H1 (cell line): Measurements from ENCODE around the gene GPR68. TPM values are rescaled to one million over a fixed set of nuclear protein-coding genes. Genes with fewer than 3 reads are reported as not detected.

ENCODE experiments used
- CTCF ChIA-PET: fragments of 300-600 bp; sonication (Branson Sonifier 250); formaldehyde crosslinking; loops from one replicate; lab custom pipeline; 2021; ENCODE audit not compliant: partially characterized antibody; lab: Charles Lee
- POLR2A ChIA-PET: fragments of 300-600 bp; sonication (Branson Sonifier 250); formaldehyde crosslinking; loops from one replicate; lab custom pipeline; 2021; ENCODE audit warnings: inconsistent platforms; ENCODE audit not compliant: partially characterized antibody; lab: Charles Lee
- DNase-seq, 2 experiments: peaks; one replicate each; pipeline versions ENCODE4 v3.0.0 to v3.0.0-alpha.2; 2010 to 2022; ENCODE audit warnings: low spot score in 2 of 2, low read depth in 1 of 2, mixed read lengths in 1 of 2
- FAIRE-seq: peaks from 2 replicates; lab custom pipeline; 2011; peaks lifted over from hg19 to GRCh38; lab: Jason Lieb, UNC
- H2AFZ ChIP-seq: 2 replicates; pipeline ENCODE4 v1.8.1; 2012; ENCODE audit warnings: low read length, inconsistent platforms
- H2AK5ac ChIP-seq: 2 replicates; pipeline ENCODE4 v1.6.1; 2013; ENCODE audit warnings: low read depth, low read length
- H2BK120ac ChIP-seq: replicated peaks from 2 replicates; pipeline ENCODE3; 2013; ENCODE audit warnings: low read depth, low read length, inconsistent platforms
- H2BK12ac ChIP-seq: 2 replicates; pipeline ENCODE4 v1.6.1; 2013; ENCODE audit warnings: low read depth, low read length
- H2BK15ac ChIP-seq: 2 replicates; pipeline ENCODE4 v1.6.1; 2013; ENCODE audit warnings: low read length
- H2BK20ac ChIP-seq: 2 replicates; pipeline ENCODE4 v1.6.1; 2013; ENCODE audit warnings: low read length
- H2BK5ac ChIP-seq: 2 replicates; pipeline ENCODE4 v1.6.1; 2013; ENCODE audit warnings: low read depth, low read length
- H3K14ac ChIP-seq: 2 replicates; pipeline ENCODE4 v1.6.1; 2013; ENCODE audit warnings: inconsistent platforms; ENCODE audit not compliant: insufficient read length
- H3K18ac ChIP-seq: 2 replicates; pipeline ENCODE4 v1.6.1; 2013; ENCODE audit warnings: low read length; ENCODE audit errors: extremely low read depth
- H3K23ac ChIP-seq: 2 replicates; pipeline ENCODE4 v1.6.1; 2013; ENCODE audit warnings: inconsistent platforms; ENCODE audit not compliant: insufficient read length
- H3K23me2 ChIP-seq: 2 replicates; pipeline ENCODE4 v1.6.1; 2013; ENCODE audit warnings: low read depth, low read length
- H3K27ac ChIP-seq: 2 replicates; pipeline ENCODE4 v1.6.1; 2011; ENCODE audit warnings: low read depth, low read length, inconsistent platforms
- H3K27me3 ChIP-seq, 4 experiments: replicated peaks in 1 of 4; 1 replicate in 1 of 4; 2 replicates in 3 of 4; pipeline versions ENCODE4 v1.6.1 to v1.8.1; 2011 to 2013; ENCODE audit warnings: low read length in 3 of 4, mild to moderate bottlenecking in 3 of 4, inconsistent platforms in 2 of 4, mixed read lengths in 2 of 4, moderate library complexity in 1 of 4; ENCODE audit not compliant: control insufficient read depth in 3 of 4, insufficient read depth in 3 of 4; ENCODE audit errors: extremely low read depth in 1 of 4
- H3K36me3 ChIP-seq, 4 experiments: 2 replicates each; pipeline versions ENCODE4 v1.6.1 to v1.8.1; 2011 to 2013; ENCODE audit warnings: mild to moderate bottlenecking in 4 of 4, low read length in 3 of 4, moderate library complexity in 2 of 4, control low read depth in 1 of 4, inconsistent platforms in 1 of 4; ENCODE audit not compliant: insufficient read depth in 4 of 4, control insufficient read depth in 2 of 4
- H3K4ac ChIP-seq: replicated peaks from 2 replicates; pipeline ENCODE3; 2013; ENCODE audit warnings: low read length, low read depth, mixed read lengths, inconsistent platforms; ENCODE audit not compliant: insufficient read length
- H3K4me1 ChIP-seq, 4 experiments: replicated peaks in 1 of 4; 1 replicate in 1 of 4; 2 replicates in 3 of 4; pipeline versions ENCODE4 v1.6.1 to v1.8.1; 2011 to 2013; ENCODE audit warnings: low read length in 3 of 4, inconsistent platforms in 2 of 4, mixed read lengths in 1 of 4; ENCODE audit not compliant: insufficient read depth in 4 of 4, control insufficient read depth in 3 of 4
- H3K4me2 ChIP-seq, 2 experiments: 2 replicates each; pipeline versions ENCODE4 v1.6.1 to v1.8.1; 2011 to 2013; ENCODE audit warnings: low read depth in 2 of 2, low read length in 2 of 2, control low read depth in 1 of 2, inconsistent platforms in 1 of 2, mild to moderate bottlenecking in 1 of 2; ENCODE audit not compliant: insufficient read depth in 1 of 2
- H3K4me3 ChIP-seq, 4 experiments: fragments of 200-600, 300-600 bp in 1 of 4; sonication (generic), shearing (Covaris generic), sonication (Bioruptor Twin) in 1 of 4; 2 replicates each; pipeline versions ENCODE4 v1.5.1 to v1.8.1; 2011 to 2016; ENCODE audit warnings: low read length in 4 of 4, low read depth in 3 of 4, control low read depth in 2 of 4, inconsistent platforms in 2 of 4, mild to moderate bottlenecking in 2 of 4, mixed read lengths in 1 of 4, moderate library complexity in 1 of 4; ENCODE audit not compliant: insufficient read depth in 2 of 4; ENCODE audit errors: extremely low read depth in 1 of 4
- H3K56ac ChIP-seq: replicated peaks from 2 replicates; pipeline ENCODE3; 2013; ENCODE audit warnings: low read depth, mild to moderate bottlenecking, mixed read lengths, low read length, inconsistent platforms; ENCODE audit not compliant: insufficient read length
- H3K79me1 ChIP-seq: 2 replicates; pipeline ENCODE4 v1.6.1; 2013; ENCODE audit warnings: low read depth, low read length, control low read depth
- H3K79me2 ChIP-seq, 2 experiments: 2 replicates each; pipeline versions ENCODE4 v1.6.1 to v1.8.1; 2012 to 2013; ENCODE audit warnings: low read length in 2 of 2, mild to moderate bottlenecking in 2 of 2, inconsistent platforms in 1 of 2; ENCODE audit not compliant: insufficient read depth in 2 of 2, control insufficient read depth in 1 of 2
- H3K9ac ChIP-seq, 4 experiments: replicated peaks in 1 of 4; 1 replicate in 1 of 4; 2 replicates in 3 of 4; pipeline versions ENCODE4 v1.6.1 to v1.8.1; 2011 to 2013; ENCODE audit warnings: low read depth in 3 of 4, low read length in 3 of 4, control low read depth in 2 of 4, mild to moderate bottlenecking in 2 of 4, moderate library complexity in 2 of 4, inconsistent platforms in 1 of 4; ENCODE audit errors: extremely low read depth in 1 of 4
- H3K9me3 ChIP-seq, 2 experiments: 2 replicates each; pipeline versions ENCODE4 v1.6.1 to v1.8.1; 2012 to 2013; ENCODE audit warnings: mild to moderate bottlenecking in 2 of 2, moderate library complexity in 2 of 2, control low read depth in 1 of 2, inconsistent platforms in 1 of 2, low read depth in 1 of 2, low read length in 1 of 2, mixed read lengths in 1 of 2; ENCODE audit not compliant: insufficient read depth in 2 of 2
- H4K20me1 ChIP-seq, 2 experiments: replicated peaks in 1 of 2; 2 replicates each; pipeline versions ENCODE3 to v1.8.1; 2011 to 2013; ENCODE audit warnings: inconsistent platforms in 2 of 2, low read length in 2 of 2, mild to moderate bottlenecking in 1 of 2; ENCODE audit not compliant: insufficient read depth in 2 of 2, control insufficient read depth in 1 of 2
- H4K5ac ChIP-seq: 2 replicates; pipeline ENCODE4 v1.6.1; 2013; ENCODE audit warnings: low read length, low read depth, mixed read lengths, inconsistent platforms; ENCODE audit not compliant: insufficient read length
- H4K8ac ChIP-seq: 2 replicates; pipeline ENCODE4 v1.8.0; 2013; ENCODE audit warnings: mild to moderate bottlenecking, moderate library complexity, low read length, inconsistent platforms; ENCODE audit not compliant: insufficient read depth; ENCODE audit errors: extremely low read depth
- H4K91ac ChIP-seq: replicated peaks from 2 replicates; pipeline ENCODE3; 2013; ENCODE audit warnings: low read length, mixed read lengths, inconsistent platforms; ENCODE audit not compliant: insufficient read length
- CBX8 ChIP-seq: fragments of 300-800, 300-1000 bp; sonication (generic); IDR thresholded peaks from 2 replicates; pipeline ENCODE4 v1.7.1; 2016; ENCODE audit warnings: low read depth, low read length, borderline replicate concordance
- CTCF ChIP-seq, 3 experiments: IDR thresholded peaks; 1 replicate in 2 of 3; 2 replicates in 1 of 3; pipeline versions ENCODE4 v1.5.1 to v1.6.1; 2011; ENCODE audit warnings: low read length in 3 of 3, mild to moderate bottlenecking in 3 of 3, inconsistent platforms in 2 of 3, low read depth in 1 of 3, moderate library complexity in 1 of 3; ENCODE audit not compliant: insufficient read depth in 1 of 3; ENCODE audit errors: control extremely low read depth in 1 of 3
- E2F6 ChIP-seq: IDR thresholded peaks from 2 replicates; pipeline ENCODE4 v1.6.1; 2012; ENCODE audit warnings: inconsistent platforms
- EGR1 ChIP-seq: IDR thresholded peaks from 2 replicates; pipeline ENCODE4 v1.6.1; 2011; ENCODE audit warnings: low read depth, low read length, borderline replicate concordance
- FOSL1 ChIP-seq: IDR thresholded peaks from 2 replicates; pipeline ENCODE4 v1.6.1; 2011; ENCODE audit warnings: mild to moderate bottlenecking, low read depth, low read length, moderate library complexity; ENCODE audit not compliant: insufficient read depth
- RAD21 ChIP-seq, 2 experiments: IDR thresholded peaks in 1 of 2; conservative IDR thresholded peaks in 1 of 2; 2 replicates each; pipeline ENCODE4 v1.6.1; 2011; ENCODE audit warnings: low read depth in 2 of 2, low read length in 2 of 2, improper control_type of control experiment in 1 of 2, inconsistent platforms in 1 of 2, mild to moderate bottlenecking in 1 of 2, moderate library complexity in 1 of 2
- RXRA ChIP-seq: IDR thresholded peaks from 2 replicates; pipeline ENCODE4 v1.6.1; 2011; ENCODE audit warnings: low read depth, mild to moderate bottlenecking, low read length, moderate library complexity; ENCODE audit not compliant: insufficient read depth
- SUZ12 ChIP-seq: fragments of 200-600 bp; sonication (generic); IDR thresholded peaks from 2 replicates; pipeline ENCODE4 v1.6.1; 2012; ENCODE audit warnings: mild to moderate bottlenecking, inconsistent platforms, low read length, moderate library complexity, mixed read lengths
- WGBS, 2 experiments: shearing (Covaris generic) in 1 of 2; methylation state at CpG; one replicate each; pipeline versions ENCODE4 v1.1.6 to v1.1.7; 2013 to 2015; ENCODE audit warnings: low lambda C conversion rate in 2 of 2, mixed read lengths in 2 of 2, inconsistent platforms in 1 of 2, low coverage in 1 of 2, missing lambda C conversion rate in 1 of 2; ENCODE audit not compliant: insufficient replicate concordance in 2 of 2, insufficient coverage in 1 of 2, insufficient read length in 1 of 2; ENCODE audit errors: extremely low coverage in 1 of 2, missing lambda C conversion rate in 1 of 2; 5-methylcytosine and 5-hydroxymethylcytosine counted together
- polyA plus RNA-seq, 7 experiments: library from polyadenylated mRNA; depleted of rRNA in 3 of 7; stranded (reverse) in 5 of 7; unstranded in 2 of 7; fragments of >200 nt in 5 of 7; fragments of 200-250 nt in 2 of 7; gene quantifications; 1 replicate in 5 of 7; 2 replicates in 1 of 7; 4 replicates in 1 of 7; pipeline versions ENCODE4 v1.2.1 to v1.2.3, GENCODE V29; 2011 to 2013; ENCODE audit warnings: missing spikeins in 2 of 7, mixed read lengths in 2 of 7
- total RNA-seq: library from RNA; stranded (reverse); fragmentation: NEBNext Ultra II Directional; extraction: Animal tissue kit (Norgen Biotek cat#: 25700); gene quantifications from 2 replicates; pipeline ENCODE4 v1.2.1, GENCODE V29; 2021

The GPR68 gene
- total and polyA plus RNA-seq, 2 of the 8 experiments (the other 6 are each of a cell fraction or from before 2014, with no cell fraction given): 0.22 to 0.76 TPM

GRCh38 chr14:91255026-91255695 lies 10.7 kb upstream of the GPR68 start:
- Histone ChIP-seq H2AFZ (no peak overlapping the region), H3K4me2 (no peak overlapping the region), H3K27ac (no peak overlapping the region), H2BK12ac (no peak overlapping the region), H2BK5ac (no peak overlapping the region), H3K56ac (no peak overlapping the region), H3K18ac (no peak overlapping the region), H3K79me1 (no peaks in the 10 kb centered on the region), H3K9me3 (no peaks in the 10 kb centered on the region), H4K8ac (no peak overlapping the region), H3K23me2 (peaks cover 15% of the 10 kb centered on the region), H2BK20ac (0 out of 2 replicates have a peak overlapping the region, but pooled peaks have one; percentile 80), H3K4ac (no peak overlapping the region), H3K23ac (no peak overlapping the region), H4K20me1 (no peaks in the 10 kb centered on the region), H3K79me2 (no peaks in the 10 kb centered on the region), H3K9ac (no peak overlapping the region), H3K14ac (no peak overlapping the region), H3K36me3 (no peaks in the 10 kb centered on the region), H3K27me3 (peaks cover 0 to 16% (median 9%) of the 10 kb centered on the region in 4 experiments; a peak in 6 of 7 replicates), H3K4me3 (no peak overlapping the region), H2AK5ac (no peak overlapping the region), H3K4me1 (peaks cover 0 to 10% (median 8%) of the 10 kb centered on the region in 4 experiments; a peak in 6 of 7 replicates), H4K5ac (no peak overlapping the region), H4K91ac (no peak overlapping the region), H2BK15ac (no peak overlapping the region), H2BK120ac (no peak overlapping the region)
- no peak for FAIRE-seq
- POLR2A ChIA-PET: interaction anchor here (1.1 to 3.7 kb wide), 2 partner anchors 9 to 19 kb away, joined by 3 to 15 read pairs; no protein-coding TSS in a partner anchor
- CTCF ChIA-PET: interaction anchor here (1.1 to 3.7 kb wide), 7 partner anchors 10 to 165 kb away, joined by 4 to 20 read pairs (median 9); partner anchors contain the start of gene GPR68
- TF ChIP-seq SUZ12 (no peak), RAD21 (IDR thresholded peaks at IDR 0.05 in 1 of 2, conservative IDR thresholded peaks at IDR 0.05 in 1 of 2; ENCODE audit: low read depth in 2 of 2, low read length in 2 of 2) (peak; percentile 25 to 34; a peak in 2 of 4 replicates), CBX8 (no peak), EGR1 (no peak), CTCF (IDR thresholded peaks at IDR 0.05; ENCODE audit: control extremely low read depth in 1 of 3, insufficient read depth in 1 of 3, low read depth in 1 of 3, low read length in 3 of 3) (no peak), RXRA (no peak), E2F6 (no peak), FOSL1 (no peak)
- no peak for DNase-seq
- 82% methylated on average over 9 of the region's 9 CpGs; no CpG with 5 or more reads in 1 of the 2 experiments for WGBS, 2 experiments
